Measurements from ENCODE around the gene TENT5C. TPM values are rescaled to one million over a fixed set of nuclear protein-coding genes. Genes with fewer than 3 reads are reported as not detected.

Gene TENT5C
- total and polyA plus RNA-seq, 2 of the 8 experiments (the other 6 are each of a cell fraction or from before 2014, with no cell fraction given) = 0.38 to 0.99 TPM

DNA sequence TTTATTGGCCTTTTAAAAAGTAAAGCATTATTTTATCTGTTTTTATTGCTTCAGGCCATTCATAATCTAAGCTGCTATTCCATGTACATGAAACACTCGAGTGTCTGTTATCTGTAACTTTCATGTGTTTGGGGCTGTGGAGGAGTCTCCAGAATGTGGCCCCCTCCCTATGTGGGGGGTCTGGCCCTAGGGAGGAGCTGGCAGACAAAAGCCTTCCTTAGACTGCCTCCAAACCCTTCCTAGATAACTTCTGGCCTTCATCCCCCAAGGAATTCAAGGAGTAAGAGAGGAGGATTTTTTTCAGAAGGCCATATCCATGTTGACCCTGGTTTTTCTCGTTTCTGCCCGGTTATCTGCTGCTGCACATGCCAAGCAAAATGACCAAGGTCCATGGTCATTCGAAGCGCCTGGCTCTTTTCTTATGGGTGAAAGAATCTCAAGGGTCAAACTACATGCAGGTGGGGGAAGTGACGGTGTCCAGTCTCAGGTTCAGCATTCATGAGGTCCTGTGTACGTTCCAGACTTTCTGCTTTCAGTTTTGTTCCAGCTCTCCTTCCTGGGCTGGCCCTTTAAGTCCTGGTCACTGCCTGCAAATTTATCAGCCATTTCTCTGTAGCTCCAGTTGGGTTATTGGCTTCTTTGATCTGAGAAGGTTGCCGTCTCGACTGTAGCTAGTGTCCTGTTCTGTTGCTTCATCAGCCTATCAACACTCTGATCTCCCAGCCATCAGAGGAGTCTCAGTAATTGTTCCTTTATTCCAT is 8.3 kb downstream of the TENT5C start (continued):
- TF ChIP-seq, protein P1, sequence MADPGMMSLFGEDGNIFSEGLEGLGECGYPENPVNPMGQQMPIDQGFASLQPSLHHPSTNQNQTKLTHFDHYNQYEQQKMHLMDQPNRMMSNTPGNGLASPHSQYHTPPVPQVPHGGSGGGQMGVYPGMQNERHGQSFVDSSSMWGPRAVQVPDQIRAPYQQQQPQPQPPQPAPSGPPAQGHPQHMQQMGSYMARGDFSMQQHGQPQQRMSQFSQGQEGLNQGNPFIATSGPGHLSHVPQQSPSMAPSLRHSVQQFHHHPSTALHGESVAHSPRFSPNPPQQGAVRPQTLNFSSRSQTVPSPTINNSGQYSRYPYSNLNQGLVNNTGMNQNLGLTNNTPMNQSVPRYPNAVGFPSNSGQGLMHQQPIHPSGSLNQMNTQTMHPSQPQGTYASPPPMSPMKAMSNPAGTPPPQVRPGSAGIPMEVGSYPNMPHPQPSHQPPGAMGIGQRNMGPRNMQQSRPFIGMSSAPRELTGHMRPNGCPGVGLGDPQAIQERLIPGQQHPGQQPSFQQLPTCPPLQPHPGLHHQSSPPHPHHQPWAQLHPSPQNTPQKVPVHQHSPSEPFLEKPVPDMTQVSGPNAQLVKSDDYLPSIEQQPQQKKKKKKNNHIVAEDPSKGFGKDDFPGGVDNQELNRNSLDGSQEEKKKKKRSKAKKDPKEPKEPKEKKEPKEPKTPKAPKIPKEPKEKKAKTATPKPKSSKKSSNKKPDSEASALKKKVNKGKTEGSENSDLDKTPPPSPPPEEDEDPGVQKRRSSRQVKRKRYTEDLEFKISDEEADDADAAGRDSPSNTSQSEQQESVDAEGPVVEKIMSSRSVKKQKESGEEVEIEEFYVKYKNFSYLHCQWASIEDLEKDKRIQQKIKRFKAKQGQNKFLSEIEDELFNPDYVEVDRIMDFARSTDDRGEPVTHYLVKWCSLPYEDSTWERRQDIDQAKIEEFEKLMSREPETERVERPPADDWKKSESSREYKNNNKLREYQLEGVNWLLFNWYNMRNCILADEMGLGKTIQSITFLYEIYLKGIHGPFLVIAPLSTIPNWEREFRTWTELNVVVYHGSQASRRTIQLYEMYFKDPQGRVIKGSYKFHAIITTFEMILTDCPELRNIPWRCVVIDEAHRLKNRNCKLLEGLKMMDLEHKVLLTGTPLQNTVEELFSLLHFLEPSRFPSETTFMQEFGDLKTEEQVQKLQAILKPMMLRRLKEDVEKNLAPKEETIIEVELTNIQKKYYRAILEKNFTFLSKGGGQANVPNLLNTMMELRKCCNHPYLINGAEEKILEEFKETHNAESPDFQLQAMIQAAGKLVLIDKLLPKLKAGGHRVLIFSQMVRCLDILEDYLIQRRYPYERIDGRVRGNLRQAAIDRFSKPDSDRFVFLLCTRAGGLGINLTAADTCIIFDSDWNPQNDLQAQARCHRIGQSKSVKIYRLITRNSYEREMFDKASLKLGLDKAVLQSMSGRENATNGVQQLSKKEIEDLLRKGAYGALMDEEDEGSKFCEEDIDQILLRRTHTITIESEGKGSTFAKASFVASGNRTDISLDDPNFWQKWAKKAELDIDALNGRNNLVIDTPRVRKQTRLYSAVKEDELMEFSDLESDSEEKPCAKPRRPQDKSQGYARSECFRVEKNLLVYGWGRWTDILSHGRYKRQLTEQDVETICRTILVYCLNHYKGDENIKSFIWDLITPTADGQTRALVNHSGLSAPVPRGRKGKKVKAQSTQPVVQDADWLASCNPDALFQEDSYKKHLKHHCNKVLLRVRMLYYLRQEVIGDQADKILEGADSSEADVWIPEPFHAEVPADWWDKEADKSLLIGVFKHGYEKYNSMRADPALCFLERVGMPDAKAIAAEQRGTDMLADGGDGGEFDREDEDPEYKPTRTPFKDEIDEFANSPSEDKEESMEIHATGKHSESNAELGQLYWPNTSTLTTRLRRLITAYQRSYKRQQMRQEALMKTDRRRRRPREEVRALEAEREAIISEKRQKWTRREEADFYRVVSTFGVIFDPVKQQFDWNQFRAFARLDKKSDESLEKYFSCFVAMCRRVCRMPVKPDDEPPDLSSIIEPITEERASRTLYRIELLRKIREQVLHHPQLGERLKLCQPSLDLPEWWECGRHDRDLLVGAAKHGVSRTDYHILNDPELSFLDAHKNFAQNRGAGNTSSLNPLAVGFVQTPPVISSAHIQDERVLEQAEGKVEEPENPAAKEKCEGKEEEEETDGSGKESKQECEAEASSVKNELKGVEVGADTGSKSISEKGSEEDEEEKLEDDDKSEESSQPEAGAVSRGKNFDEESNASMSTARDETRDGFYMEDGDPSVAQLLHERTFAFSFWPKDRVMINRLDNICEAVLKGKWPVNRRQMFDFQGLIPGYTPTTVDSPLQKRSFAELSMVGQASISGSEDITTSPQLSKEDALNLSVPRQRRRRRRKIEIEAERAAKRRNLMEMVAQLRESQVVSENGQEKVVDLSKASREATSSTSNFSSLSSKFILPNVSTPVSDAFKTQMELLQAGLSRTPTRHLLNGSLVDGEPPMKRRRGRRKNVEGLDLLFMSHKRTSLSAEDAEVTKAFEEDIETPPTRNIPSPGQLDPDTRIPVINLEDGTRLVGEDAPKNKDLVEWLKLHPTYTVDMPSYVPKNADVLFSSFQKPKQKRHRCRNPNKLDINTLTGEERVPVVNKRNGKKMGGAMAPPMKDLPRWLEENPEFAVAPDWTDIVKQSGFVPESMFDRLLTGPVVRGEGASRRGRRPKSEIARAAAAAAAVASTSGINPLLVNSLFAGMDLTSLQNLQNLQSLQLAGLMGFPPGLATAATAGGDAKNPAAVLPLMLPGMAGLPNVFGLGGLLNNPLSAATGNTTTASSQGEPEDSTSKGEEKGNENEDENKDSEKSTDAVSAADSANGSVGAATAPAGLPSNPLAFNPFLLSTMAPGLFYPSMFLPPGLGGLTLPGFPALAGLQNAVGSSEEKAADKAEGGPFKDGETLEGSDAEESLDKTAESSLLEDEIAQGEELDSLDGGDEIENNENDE (IDR thresholded peaks at IDR 0.05; ENCODE audit: insufficient replicate concordance, low read length) = no peak
- TF ChIP-seq NANOG (IDR thresholded peaks at IDR 0.05; ENCODE audit: insufficient read depth, low read depth, low read length, poor library complexity, severe bottlenecking) = no peak
- TF ChIP-seq ZNF274 (IDR thresholded peaks at IDR 0.05; ENCODE audit: borderline replicate concordance, extremely low read depth, low read length) = no peak
- TF ChIP-seq, protein P2, sequence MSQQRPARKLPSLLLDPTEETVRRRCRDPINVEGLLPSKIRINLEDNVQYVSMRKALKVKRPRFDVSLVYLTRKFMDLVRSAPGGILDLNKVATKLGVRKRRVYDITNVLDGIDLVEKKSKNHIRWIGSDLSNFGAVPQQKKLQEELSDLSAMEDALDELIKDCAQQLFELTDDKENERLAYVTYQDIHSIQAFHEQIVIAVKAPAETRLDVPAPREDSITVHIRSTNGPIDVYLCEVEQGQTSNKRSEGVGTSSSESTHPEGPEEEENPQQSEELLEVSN (IDR thresholded peaks at IDR 0.05) = no peak
- no peak for TF ChIP-seq SIX5 (IDR thresholded peaks at IDR 0.05; ENCODE audit: low read depth, low read length)
